GM10847 (cell line): Measurements from ENCODE around the gene CD300C.

ENCODE experiments used
- POLR2A ChIP-seq: IDR thresholded peaks from 2 replicates; pipeline ENCODE4 v1.6.1; 2011; ENCODE audit not compliant: insufficient read length; ENCODE audit errors: extremely low read depth

Gene CD300C

GRCh38 chr17:74525465-74525725 is 20.5 kb downstream of the CD300C start:
- TF ChIP-seq POLR2A = no peak

DNA sequence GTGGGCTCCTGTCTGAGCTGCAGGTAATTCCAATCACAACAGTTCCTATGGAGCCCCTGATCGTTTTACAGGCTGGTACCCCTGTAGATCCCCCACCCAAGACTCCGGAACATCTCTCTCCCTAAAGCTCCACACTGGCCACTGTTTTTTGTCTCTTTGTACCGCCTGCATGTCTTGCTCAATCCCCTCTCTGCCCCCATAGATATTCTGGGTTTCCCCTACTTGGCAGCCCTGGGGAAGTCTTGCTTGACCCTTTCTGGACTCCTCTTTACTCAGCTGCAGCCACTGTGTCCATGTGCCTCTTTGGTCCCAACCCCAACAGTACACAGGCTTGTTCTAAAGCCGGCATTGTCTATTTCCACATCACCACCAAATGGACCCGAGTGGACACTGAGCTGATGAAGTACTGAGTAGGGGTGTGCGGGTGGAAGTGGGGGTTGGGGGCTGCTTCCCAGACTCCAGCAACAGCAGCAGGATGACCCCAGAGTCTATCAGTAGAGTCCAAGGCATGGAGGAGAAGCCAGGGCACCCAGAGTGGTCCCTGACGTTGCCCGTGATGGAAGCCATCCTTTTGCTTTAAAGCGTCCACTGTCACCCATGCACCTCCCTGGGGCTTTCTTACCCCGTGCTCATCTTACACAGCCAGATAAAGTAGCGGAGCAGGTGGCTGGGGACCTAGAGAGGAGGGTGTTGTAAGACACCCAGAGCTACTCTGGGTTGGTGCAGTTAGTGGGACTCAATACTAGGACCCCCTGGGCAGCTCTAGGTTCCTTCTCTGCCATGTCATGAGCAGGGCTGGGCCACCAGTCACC is 21.1 kb downstream of the CD300C start:
- TF ChIP-seq POLR2A = no peak

DNA sequence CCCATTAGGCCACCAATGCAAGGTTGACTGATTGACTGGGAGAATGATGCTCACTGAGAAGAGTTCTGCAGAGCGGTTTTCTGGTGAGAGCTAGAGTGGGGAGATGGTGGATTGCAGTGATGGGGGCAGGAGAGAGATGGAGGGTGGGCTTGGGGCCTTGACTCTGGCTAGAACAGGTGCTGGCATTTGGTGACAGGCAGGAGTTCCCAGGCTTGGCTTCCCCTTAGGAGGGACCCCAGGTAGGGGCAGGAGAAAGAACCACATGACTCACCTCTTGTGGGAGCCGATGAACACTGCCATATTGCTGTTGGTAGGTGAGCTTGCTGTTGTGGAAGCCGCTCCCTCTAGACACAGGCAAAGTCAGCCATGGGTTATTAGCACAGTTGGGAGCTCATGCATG is 22.6 kb downstream of the CD300C start:
- TF ChIP-seq POLR2A = no peak

- TF ChIP-seq POLR2A = no peak
Measured at GRCh38 chr17:74522381-74523105, 23.4 kb downstream of the CD300C start.

DNA sequence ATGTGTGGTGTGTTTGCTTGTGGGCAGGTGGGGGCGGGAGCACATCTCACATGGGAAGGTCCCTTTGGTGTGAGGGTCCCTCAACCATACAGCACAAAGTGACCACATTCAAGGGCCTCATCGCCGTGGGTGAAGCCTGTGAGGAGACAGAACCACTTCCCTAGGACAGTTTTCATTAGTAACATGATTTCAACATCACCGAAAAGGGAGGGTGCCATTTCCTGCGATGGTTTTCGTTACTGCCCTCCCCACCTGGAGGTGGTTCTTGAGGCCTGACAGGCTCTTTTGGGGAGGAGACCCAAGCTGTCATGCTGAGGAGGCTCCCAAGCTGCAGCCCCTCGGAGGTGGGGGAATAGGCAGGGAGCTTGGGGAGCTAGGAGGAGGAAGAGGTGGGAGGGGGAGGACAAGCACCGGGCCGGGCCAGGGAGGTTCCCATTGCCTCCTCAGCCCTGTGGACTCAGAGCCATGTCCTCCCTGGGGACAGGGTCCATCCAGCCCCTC is 24.2 kb downstream of the CD300C start:
- TF ChIP-seq POLR2A = no peak

GRCh38 chr17:74520790-74521480 is 25.0 kb downstream of the CD300C start:
- TF ChIP-seq POLR2A = no peak

DNA sequence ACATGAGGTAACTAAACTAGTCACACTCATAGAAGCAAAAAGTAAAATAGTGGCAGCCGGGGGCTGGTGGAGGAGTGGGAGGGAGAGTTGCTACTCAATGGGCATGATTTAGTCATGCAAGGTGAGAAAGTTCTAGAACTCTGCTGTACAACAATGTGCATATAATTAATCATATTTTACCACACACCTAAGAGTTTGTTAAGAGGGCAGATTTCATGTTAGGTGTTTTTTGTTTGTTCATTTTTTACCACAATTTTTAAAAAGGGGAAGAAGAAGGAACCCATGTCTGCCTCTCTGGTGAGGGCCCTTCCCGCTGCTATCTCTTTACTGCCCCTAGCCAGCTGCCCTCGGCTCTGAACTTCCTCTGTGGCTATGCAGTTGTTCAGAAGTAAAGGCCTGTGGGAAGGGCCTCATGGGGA is 25.9 kb downstream of the CD300C start:
- TF ChIP-seq POLR2A = no peak

DNA sequence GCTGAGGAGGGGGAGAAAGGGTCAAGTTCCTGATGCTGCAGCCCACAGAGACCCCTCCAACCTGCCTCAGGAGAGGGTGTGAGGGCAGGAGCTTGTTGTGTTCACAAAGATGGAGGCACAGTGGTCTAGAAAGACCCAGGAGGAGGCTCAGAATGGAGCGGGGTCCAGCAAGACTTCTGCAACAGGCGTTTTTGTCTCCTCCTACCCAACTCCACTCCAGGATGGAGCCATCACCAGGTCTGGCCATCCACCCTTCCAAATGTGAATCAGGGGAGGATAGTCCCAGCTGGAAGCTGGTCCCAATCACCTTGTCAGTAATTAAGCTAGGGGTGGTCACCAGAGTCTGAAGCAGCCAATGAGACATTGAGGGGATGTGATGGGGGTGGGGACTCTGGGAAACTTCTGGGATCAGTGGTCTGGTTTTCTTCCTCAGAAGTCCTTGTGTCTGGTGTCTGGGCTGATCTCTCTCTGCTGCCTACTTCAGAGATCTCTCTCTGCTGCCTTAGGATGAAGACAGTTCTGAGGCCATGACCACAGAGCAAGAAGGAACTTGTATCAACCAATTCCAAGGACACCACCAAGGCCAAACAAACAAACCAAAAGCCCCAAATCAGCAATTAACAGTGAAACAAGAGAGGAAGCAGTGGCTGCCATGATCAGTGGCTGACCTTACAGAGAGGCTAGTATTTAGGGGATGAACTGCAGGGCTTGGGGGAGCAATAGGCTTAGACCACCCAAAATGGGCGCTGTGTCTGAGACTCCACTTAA is 29.2 kb downstream of the CD300C start:
- no peak for TF ChIP-seq POLR2A

- no peak for TF ChIP-seq POLR2A
Measured at GRCh38 chr17:74515941-74516340, 30.0 kb downstream of the CD300C start.

GRCh38 chr17:74514632-74515334 is 31.1 kb downstream of the CD300C start:
- TF ChIP-seq POLR2A = no peak

DNA sequence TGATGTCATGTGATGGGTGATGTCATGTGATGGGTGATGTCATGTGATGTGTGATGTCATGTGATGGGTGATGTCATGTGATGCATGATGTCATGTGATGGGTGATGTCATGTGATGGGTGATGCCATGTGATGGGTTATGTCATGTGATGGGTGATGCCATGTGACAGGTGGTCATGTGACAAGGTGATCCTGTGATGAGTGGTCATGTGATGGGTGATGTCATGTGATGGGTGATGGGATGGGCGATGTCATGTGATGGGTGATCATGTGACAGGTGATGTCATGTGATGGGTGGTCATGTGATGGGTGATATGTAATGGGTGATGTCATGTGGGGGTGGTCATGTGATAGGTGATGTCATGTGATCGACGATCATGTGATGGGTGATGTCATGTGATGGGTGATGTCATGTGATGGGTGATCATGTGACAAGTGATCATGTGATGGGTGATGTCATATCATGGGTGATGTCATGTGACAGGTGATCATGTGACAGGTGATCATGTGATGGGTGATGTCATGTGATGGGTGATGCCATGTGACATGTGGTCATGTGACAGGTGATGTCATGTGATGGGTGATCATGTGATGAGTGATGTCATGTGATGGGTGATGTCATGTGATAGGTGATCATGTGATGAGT is 31.8 kb downstream of the CD300C start:
- no peak for TF ChIP-seq POLR2A

GRCh38 chr17:74512624-74513091 is 33.3 kb downstream of the CD300C start:
- TF ChIP-seq POLR2A = no peak

GRCh38 chr17:74512036-74512435 is 33.9 kb downstream of the CD300C start:
- TF ChIP-seq POLR2A = no peak

- no peak for TF ChIP-seq POLR2A
Measured at GRCh38 chr17:74508156-74508555, 37.8 kb downstream of the CD300C start.

GRCh38 chr17:74502861-74503260 is 43.1 kb downstream of the CD300C start:
- no peak for TF ChIP-seq POLR2A

GRCh38 chr17:74499992-74500391 is 45.9 kb downstream of the CD300C start:
- TF ChIP-seq POLR2A = no peak
